Fibroblast of the conjunctiva (primary cell): ENCODE measurements around the gene MORN3.

Experiments
- DNase-seq: peaks from one replicate; pipeline ENCODE4 v3.0.0-alpha.2; 2010; ENCODE audit warnings: low read depth

Gene MORN3

GRCh38 chr12:121602766-121603165, 66.7 kb downstream of the MORN3 start:
- DNase-seq = no peak

GRCh38 chr12:121600702-121601336, 68.6 kb downstream of the MORN3 start:
- no peak for DNase-seq
